ENCODE results near the gene RPS4Y2. TPM values are rescaled to one million over a fixed set of nuclear protein-coding genes. Genes with fewer than 3 reads are reported as not detected.

The RPS4Y2 gene
- total RNA-seq, 1 donor from 2014 or later = not detected

DNA sequence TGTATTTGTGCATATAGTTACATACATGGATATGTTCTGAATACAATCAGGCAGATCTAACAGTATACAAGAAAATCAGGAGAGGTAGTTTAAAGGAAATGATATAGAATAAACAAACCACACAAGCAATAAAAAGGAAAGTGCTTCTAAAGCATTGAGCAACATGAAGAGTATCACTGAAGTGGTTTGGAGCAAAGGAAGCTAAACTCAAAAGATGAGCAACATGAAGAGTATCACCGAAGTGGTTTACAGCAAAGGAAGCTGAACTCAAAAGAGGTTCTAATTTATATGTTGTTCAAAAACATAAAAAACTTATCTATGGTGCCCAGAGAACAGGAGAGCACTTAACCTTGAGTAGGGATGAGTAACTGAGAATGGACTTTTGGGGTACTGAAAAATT lies 29.1 kb downstream of the RPS4Y2 start:
- H3K9me3 Mint-ChIP-seq = peaks cover 3% of the 10 kb centered on the region
- POLR2A ChIA-PET = no interaction called here
- peaks cover 43% of the 10 kb centered on the region for H3K4me1 Mint-ChIP-seq
- H3K27ac Mint-ChIP-seq = no peak overlapping the region
- no peak overlapping the region for H3K4me3 Mint-ChIP-seq
- TF ChIP-seq CTCF (IDR thresholded peaks at IDR 0.05) = no peak
- ATAC-seq (ENCODE audit: low read depth) (no peak), DNase-seq (no peak)
- no peaks in the 10 kb centered on the region for H3K36me3 Mint-ChIP-seq (ENCODE audit: low read depth)
- intact Hi-C loops (cut with micrococcal nuclease) = no loop called here
- CTCF ChIA-PET = no interaction called here
- H3K27me3 Mint-ChIP-seq = no peaks in the 10 kb centered on the region

- Mint-ChIP-seq H3K27ac (peak overlapping the region; percentile 82), H3K36me3 (ENCODE audit: low read depth) (no peaks in the 10 kb centered on the region), H3K27me3 (no peaks in the 10 kb centered on the region), H3K4me3 (peak overlapping the region; percentile 38), H3K9me3 (peaks cover 3% of the 10 kb centered on the region), H3K4me1 (peaks cover 28% of the 10 kb centered on the region)
- ChIA-PET POLR2A (interaction anchor here (1.4 kb wide), 1 partner anchor 11 kb away, joined by 4 read pairs; no protein-coding TSS in a partner anchor), CTCF (no interaction called here)
- intact Hi-C loops (cut with micrococcal nuclease) = loop anchor here (1.0 kb wide), 1 partner anchor 11 kb away; no protein-coding TSS in a partner anchor
- DNase-seq (no peak), ATAC-seq (ENCODE audit: low read depth) (peak; percentile 56)
- TF ChIP-seq CTCF (IDR thresholded peaks at IDR 0.05) = no peak
Measured at GRCh38 chrY:20787076-20787475, 31.2 kb downstream of the RPS4Y2 start.

DNA sequence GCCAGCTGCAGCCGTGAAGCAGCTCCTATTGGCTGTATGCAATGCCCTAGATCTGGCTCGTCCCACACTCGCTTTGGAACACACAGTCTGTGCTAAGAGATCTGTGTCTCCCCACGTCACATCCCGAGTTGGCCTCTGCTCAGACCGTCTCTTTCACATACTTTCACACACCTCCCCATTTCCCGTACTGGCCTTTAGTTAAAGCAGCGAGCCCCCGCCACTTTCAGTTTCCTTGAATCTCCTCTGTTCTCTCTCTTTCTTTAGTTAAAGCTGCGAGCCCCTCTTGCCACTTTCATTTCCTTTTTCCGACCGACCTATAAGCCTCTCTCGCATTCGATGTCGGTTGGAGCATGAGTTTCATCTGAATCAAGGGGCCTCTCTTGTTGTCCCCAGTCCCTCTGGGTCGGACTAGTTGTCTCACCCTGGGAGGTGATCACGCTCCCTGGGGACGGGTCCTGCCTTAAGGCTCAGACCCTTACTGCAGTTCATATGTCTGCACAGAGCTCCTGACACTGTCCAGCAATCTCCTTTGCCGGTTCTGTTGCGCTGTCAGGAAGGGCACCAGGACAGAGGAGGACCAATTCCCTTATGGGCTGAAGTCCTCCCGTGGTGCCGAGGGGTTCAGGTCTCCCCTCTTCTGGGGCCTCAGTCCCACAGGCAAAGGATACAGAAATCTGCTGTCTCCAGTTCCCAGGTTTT lies 42.6 kb downstream of the RPS4Y2 start:
- Mint-ChIP-seq H3K4me3 (peak overlapping the region; percentile 84), H3K36me3 (ENCODE audit: low read depth) (no peaks in the 10 kb centered on the region), H3K27ac (peak overlapping the region; percentile 98), H3K27me3 (no peaks in the 10 kb centered on the region), H3K4me1 (peaks cover 54% of the 10 kb centered on the region), H3K9me3 (peaks cover 3% of the 10 kb centered on the region)
- DNase-seq (peak; percentile 34), ATAC-seq (ENCODE audit: low read depth) (peak; percentile 87)
- POLR2A ChIA-PET = interaction anchor here (0.9 to 1.5 kb wide), 5 partner anchors 11 to 462 kb away, joined by 3 to 4 read pairs (median 3); no protein-coding TSS in a partner anchor
- TF ChIP-seq CTCF (IDR thresholded peaks at IDR 0.05) = no peak
- CTCF ChIA-PET = interaction anchor here (1.5 kb wide), 1 partner anchor 462 kb away, joined by 5 read pairs; no protein-coding TSS in a partner anchor
- intact Hi-C loops (cut with micrococcal nuclease) = loop anchor here (1.0 to 10.0 kb wide), 8 partner anchors 11 to 444 kb away; partner anchors contain the start of gene EIF1AY

- ATAC-seq (ENCODE audit: low read depth) = no peak
- peak overlapping the region; percentile 30 for H3K27ac Mint-ChIP-seq
- no peaks in the 10 kb centered on the region for H3K9me3 Mint-ChIP-seq
- ChIA-PET POLR2A (no interaction called here), CTCF (no interaction called here)
- no peak overlapping the region for H3K4me3 Mint-ChIP-seq
- H3K4me1 Mint-ChIP-seq = peaks cover 50% of the 10 kb centered on the region
- no peaks in the 10 kb centered on the region for H3K27me3 Mint-ChIP-seq
- H3K36me3 Mint-ChIP-seq (ENCODE audit: low read depth) = no peaks in the 10 kb centered on the region
- DNase-seq = no peak
- intact Hi-C loops (cut with micrococcal nuclease) = no loop called here
- no peak for TF ChIP-seq CTCF (IDR thresholded peaks at IDR 0.05)
Measured at GRCh38 chrY:20802659-20803058, 46.8 kb downstream of the RPS4Y2 start.

DNA sequence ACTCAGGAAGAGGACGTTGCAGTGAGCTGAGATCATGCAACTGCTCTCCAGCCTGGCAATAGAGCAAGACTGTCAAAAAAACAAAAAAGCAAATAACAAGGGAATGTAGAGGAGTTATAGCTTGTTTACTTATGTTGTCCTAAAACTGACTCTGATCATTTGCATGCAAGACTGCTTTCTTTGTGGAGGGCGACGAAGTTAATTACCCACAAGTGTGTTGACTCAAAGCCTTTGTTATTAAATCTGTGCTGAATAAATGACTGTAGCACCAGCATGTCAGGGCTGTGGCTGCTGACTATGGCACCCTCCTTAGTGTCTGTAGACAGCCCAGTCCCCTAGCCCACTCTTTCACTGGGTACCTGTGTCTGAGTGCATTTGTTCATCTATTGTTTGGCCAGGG lies 50.3 kb downstream of the RPS4Y2 start:
- ChIA-PET POLR2A (no interaction called here), CTCF (no interaction called here)
- no peak for TF ChIP-seq CTCF (IDR thresholded peaks at IDR 0.05)
- H3K4me1 Mint-ChIP-seq = peaks cover 25% of the 10 kb centered on the region
- no peaks in the 10 kb centered on the region for H3K27me3 Mint-ChIP-seq
- intact Hi-C loops (cut with micrococcal nuclease) = no loop called here
- ATAC-seq (ENCODE audit: low read depth) (no peak), DNase-seq (no peak)
- H3K4me3 Mint-ChIP-seq = no peak overlapping the region
- no peaks in the 10 kb centered on the region for H3K9me3 Mint-ChIP-seq
- peak overlapping the region; percentile 12 for H3K27ac Mint-ChIP-seq
- no peaks in the 10 kb centered on the region for H3K36me3 Mint-ChIP-seq (ENCODE audit: low read depth)

Measured in activated B cell treated with CpG ODN at 0.5 μM for 24 hours (primary cell).